Stimulated activated CD4-positive, alpha-beta T cell treated with anti-CD3 and anti-CD28 coated beads, TNF-alpha, amount 100 ng/mL, for 4 hours (primary cell): Measurements from ENCODE around the gene CADPS.

Experiments used
- DNase-seq, 3 experiments: peaks; one replicate each; pipeline ENCODE4 v3.0.0-alpha.2; 2020; ENCODE audit warnings: low read depth in 3 of 3

CADPS gene

GRCh38 chr3:62559831-62560445 lies 315.3 kb downstream of the CADPS start:
- DNase-seq, result no peak

GRCh38 chr3:62558549-62559112 lies 316.6 kb downstream of the CADPS start:
- no peak for DNase-seq

- DNase-seq, result no peak
These were observed 317.2 kb downstream of the CADPS start for GRCh38 chr3:62557983-62558382.

GRCh38 chr3:62557450-62557849 lies 317.8 kb downstream of the CADPS start:
- no peak for DNase-seq

GRCh38 chr3:62556121-62556815 lies 318.9 kb downstream of the CADPS start:
- DNase-seq, result no peak

- DNase-seq, result no peak
These were observed 320.9 kb downstream of the CADPS start for GRCh38 chr3:62554264-62554799.

- DNase-seq, result no peak
These were observed 321.4 kb downstream of the CADPS start for GRCh38 chr3:62553811-62554210.

GRCh38 chr3:62551556-62551955 lies 323.7 kb downstream of the CADPS start:
- no peak for DNase-seq

GRCh38 chr3:62550439-62550838 lies 324.8 kb downstream of the CADPS start:
- no peak for DNase-seq

GRCh38 chr3:62548528-62549205 lies 326.5 kb downstream of the CADPS start:
- no peak for DNase-seq

GRCh38 chr3:62546266-62546665 lies 328.9 kb downstream of the CADPS start:
- no peak for DNase-seq

GRCh38 chr3:62542185-62542584 lies 333.0 kb downstream of the CADPS start:
- no peak for DNase-seq

- no peak for DNase-seq
These were observed 335.5 kb downstream of the CADPS start for GRCh38 chr3:62539762-62540161.

- DNase-seq, result no peak
These were observed 336.4 kb downstream of the CADPS start for GRCh38 chr3:62538691-62539356.

- DNase-seq, result no peak
These were observed 340.9 kb downstream of the CADPS start for GRCh38 chr3:62534326-62534725.

- DNase-seq, result no peak
These were observed 342.4 kb downstream of the CADPS start for GRCh38 chr3:62532796-62533195.

GRCh38 chr3:62531981-62532380 lies 343.2 kb downstream of the CADPS start:
- no peak for DNase-seq

- DNase-seq, result no peak
These were observed 343.7 kb downstream of the CADPS start for GRCh38 chr3:62531493-62531892.

GRCh38 chr3:62529230-62529629 lies 346.0 kb downstream of the CADPS start:
- no peak for DNase-seq

- no peak for DNase-seq
These were observed 347.7 kb downstream of the CADPS start for GRCh38 chr3:62527474-62527873.

GRCh38 chr3:62525281-62525680 lies 349.9 kb downstream of the CADPS start:
- no peak for DNase-seq

GRCh38 chr3:62523672-62524071 lies 351.5 kb downstream of the CADPS start:
- no peak for DNase-seq
